SKM-1 treated with dmso at 0.1 percent for 144 hours (cell line): ENCODE measurements around the gene RNF217.
"Not testable (repeated sequence)": the region's sequence is repeated elsewhere in the genome, so short reads cannot be mapped to it uniquely, and the experiment has no call there.

Experiments
- DNase-seq: peaks from one replicate; lab custom pipeline; 2025; ENCODE audit not compliant: unreplicated experiment; lab: John Stamatoyannopoulos, UW

Gene RNF217

DNA sequence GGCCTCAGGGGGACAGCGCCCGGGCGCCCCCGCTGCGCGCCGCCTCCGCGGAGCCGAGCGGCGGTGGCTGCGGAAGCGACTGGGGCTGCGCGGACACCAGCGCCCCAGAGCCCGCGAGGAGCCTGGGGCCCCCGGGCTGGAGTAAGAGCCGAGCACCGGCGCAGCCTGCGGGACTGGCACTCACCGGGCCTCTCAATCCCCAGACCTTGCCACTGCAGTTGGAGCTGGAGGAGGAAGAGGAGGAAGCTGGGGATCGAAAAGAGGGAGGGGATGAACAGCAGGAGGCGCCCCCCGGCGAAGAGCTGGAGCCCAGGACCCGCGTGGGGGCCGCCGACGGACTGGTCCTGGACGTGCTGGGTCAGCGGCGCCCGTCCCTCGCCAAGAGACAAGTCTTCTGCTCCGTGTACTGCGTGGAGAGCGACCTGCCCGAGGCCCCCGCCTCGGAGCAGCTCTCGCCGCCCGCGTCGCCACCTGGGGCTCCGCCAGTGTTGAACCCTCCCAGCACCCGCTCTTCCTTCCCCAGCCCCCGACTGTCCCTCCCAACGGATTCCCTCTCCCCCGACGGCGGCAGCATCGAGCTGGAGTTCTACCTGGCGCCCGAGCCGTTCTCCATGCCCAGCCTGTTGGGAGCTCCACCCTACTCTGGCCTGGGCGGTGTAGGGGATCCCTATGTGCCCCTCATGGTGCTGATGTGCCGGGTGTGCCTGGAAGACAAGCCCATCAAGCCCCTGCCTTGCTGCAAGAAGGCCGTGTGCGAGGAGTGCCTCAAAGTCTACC lies 590 bp downstream of the RNF217 start:
- peak; percentile 5 for DNase-seq

DNA sequence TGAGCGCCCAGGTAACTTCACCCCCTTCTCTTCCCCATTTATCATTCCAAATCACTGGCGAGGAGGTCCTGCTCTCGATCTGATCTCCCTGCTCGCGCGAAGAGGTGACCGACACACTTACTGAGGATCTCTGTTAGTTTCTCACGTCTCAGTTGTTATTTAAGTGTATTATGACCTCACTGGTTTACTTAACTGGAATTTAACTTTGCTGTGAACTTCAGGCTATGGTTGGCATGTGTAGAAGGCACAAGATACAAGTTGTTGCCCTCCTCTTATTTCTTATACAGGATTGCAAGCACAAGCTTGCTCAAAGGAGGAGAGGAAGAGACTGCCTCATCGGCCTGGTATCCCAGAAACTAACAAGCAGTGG lies 1.2 kb downstream of the RNF217 start:
- no peak for DNase-seq

DNA sequence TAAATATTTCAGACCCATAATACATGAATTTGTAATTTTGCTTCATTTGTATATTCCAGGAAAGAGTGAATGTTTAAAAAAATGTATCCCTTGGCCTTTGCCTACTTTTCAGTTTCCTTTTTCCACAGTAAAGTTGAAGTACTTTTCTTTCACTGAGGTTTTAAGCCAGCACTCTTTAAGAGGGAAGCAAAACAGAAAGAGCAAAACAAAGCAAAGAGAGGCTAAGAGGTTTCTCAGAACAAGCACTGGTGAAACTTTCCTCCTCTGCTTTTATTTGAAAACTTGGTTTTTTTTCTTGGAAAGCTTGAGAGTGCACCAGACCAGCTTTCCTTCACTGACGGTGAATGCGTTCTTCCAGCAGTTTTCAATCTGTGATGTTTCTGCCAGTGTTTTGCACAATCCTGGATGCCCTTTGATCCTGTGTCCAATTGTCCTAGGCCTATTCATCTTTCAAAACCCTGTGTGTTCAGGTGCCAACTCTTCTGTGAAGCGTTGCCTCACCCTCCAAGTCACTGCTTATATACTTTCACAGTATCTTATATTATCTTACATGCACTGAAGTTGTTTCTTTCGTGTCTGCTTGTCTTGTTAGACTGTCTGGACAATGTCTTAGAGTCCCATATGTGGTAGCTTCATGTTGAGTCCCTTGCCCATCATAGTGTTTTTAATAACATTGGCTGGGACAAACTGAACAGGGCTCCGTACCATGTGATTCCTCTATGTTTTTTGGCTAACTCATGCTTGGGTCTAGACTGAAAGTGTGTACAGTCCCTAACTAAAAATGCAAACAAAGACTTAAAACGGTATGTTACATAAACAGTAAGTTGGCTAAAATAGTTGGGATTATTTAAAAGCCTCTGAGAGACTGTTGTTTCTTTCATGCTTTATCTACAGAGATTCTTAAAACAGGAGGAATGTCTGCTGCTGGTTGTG lies 1.9 kb downstream of the RNF217 start:
- peak; percentile 21 for DNase-seq

DNA sequence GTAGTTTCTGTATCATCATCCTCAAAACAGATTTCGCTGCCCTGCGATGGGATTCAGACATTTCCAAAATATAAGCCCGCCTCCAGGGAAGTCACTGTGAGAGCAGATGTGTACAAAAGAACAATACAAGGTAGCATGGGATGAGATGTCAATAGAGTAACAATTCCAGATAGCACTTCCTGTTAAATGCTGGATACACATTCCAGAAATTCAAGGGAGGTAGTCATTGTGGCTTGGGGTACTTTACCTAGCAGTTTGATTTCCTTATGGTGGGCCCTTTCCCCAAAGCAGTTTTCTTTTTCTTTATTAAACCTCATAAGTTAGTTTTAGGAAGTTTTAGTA lies 2.5 kb downstream of the RNF217 start:
- no peak for DNase-seq

DNA sequence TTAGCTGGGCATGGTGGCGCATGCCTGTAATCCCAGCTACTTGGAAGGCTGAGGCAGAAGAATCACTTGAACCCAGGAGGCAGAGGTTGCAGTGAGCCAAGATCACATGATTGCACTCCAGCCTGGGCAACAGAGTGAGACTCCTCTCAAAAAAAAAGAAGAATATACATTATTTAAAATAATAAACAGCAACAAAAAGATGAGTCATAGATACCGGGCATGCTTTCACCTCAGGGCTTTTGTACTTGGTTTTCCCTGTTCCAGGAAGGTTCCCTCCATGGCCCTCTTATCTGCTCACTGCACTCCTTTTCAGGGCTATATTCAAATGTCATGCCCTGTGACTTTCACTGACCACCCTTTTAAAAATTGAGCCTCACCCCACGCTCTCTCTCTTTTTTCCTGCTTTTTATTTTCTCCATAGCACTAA lies 3.2 kb downstream of the RNF217 start:
- not testable (repeated sequence) for DNase-seq

DNA sequence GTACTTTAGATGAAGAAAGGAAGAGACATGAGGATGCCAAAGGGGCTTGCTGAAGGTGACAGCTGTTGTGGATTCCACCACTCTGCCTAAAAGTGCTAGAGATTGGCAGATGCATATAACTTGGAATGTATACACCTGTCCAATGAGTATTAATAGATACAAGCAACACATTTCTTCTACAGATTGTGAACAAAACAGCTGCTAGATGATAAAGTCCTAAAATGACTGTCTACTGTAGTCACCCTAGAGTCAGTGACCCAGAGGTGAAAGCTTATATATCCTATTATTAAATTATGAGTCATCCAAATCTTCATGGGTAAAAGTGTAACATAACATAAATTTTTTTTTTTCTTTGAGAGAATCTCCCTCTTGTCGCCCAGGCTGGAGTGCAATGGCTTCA lies 5.2 kb downstream of the RNF217 start:
- no peak for DNase-seq

DNA sequence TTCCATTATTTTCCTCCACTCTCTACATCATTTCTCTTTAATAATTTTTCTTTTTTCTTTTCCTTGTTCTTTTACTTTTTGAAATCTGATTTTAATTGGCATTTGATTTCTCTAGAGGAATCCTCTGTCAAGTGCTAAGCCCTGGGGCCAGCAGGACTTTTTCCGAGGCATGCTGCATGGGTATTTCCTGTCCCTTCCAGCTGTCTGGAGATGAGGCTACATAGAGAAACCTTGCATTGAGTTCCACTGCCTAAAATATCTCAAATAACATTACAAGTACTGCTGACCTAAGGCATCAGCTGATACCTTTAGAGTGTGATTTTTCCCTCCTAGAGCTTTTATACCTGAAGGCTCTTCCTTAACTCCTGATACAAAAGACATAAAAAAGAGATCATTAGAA lies 6.2 kb downstream of the RNF217 start:
- DNase-seq: no peak

DNA sequence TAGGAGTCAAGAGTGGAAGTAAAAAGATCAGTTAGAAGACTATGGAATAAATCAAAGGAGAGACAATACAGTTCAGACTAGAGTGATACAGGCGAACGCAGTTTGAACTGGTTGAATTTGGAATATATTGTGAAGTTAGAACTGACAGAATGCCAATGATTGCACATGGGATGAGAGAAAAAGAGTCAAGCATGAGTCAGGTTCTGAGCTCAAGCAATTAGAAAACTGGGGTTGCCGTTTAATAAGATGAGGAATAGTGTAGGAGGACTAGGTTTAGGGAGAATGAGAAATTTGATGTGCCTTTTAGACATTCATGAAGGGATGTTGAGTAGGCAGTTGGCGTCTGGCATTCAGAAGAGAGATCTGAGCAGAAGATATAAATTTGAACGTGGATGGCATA lies 8.0 kb downstream of the RNF217 start:
- DNase-seq: no peak

DNA sequence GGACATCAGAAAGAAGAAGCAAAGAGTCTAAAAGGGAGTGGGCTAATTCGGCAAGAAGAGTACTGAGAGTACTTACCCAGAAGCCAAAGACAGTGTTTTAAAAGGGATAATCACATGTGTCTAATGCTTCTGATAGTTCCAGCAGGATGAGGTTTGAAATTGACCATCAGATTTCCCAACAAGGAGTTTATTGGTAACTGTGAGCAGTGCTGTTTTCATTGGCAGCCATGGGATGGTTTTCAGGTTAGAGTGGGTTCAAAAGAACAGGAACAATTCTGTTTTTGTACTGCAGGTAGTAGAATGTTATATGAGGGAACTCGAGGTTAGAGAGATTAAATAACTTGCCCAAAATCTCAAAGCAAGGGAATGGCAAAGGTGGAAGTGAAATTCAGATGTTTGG lies 8.5 kb downstream of the RNF217 start:
- DNase-seq: no peak

DNA sequence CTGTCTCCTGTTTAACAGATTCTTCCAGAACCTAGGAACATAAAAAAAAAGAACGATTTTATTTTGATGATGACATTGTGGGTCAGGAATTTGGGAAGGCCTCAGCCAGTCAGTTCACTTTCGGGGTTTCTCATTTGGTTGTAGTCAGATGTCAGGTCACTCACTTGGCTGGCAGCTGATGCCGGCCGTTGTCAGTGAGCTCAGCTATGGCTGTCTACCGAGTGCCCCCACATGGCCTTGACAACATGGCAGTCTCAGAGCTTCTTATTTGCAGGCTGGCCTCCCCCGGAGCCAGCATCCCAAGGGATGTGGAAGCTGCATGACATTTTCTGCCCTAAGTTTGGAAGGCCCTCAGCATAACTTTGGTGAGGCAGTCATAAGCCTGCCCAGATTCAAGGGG lies 11.5 kb downstream of the RNF217 start:
- DNase-seq: no peak

DNA sequence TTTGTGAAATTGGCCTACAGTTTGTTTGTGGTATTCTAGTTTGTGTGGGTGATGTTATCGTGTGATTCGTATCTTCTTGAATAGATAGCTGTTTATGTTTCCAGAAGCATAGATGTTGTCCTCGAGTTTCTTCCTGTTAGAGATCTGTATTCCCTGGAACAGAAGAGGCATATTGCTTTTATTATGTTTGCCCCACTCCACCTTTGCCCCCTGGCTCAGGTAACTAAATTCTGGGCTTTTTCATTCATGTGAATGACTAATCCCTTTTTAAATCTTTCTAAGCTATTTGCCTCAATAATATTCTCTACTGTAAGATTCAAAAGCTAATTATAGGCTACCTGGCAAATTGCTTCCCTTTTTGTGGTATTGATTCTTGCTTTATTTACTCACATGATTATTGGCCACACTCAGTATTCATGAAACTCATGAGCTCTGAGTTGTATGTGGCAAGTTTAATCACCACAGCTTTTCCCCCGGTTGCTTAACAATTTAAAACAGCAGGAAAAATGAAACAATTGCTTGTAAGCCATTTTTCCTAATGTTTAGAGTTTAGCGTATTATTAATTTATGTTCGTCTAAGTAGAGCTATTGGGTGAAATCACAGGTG lies 12.6 kb downstream of the RNF217 start:
- no peak for DNase-seq

DNA sequence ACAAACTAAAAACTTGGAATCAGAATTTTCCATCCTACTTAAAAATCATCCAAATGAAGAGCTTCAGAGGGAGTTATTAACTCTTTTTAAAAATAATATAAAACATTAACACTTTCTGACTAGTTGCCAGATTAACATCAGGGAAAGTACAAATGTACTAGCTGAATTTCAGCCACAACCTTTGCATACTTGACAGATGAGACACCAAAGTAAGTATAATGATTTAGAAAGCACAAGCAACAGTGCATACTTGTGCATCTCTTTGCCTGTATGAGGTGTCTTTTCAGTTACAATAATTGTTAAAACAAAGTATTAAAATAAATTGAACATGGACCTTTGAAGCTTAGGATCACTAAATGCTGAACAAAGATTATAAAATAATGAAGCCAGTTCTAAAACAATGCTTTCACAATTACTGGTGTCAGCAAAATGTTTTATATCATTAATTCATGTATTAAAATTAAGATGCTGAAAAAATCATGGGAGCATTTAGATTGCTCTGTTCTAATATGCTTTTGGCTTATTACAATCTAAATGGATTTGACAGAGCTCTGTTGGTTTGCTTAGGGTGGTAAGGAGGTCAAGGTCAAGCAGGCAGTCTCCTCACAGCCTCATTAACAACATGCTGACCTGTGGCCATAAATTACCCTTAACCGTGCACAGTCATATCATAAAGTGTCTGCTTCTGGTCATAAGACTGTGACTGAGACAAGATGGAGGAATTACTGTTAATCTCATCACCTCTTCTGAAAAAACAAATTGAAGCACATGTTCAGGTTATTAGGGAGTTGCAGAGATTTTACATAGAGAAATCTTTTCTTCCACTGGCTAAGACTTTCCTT lies 15.1 kb downstream of the RNF217 start:
- DNase-seq: no peak

DNA sequence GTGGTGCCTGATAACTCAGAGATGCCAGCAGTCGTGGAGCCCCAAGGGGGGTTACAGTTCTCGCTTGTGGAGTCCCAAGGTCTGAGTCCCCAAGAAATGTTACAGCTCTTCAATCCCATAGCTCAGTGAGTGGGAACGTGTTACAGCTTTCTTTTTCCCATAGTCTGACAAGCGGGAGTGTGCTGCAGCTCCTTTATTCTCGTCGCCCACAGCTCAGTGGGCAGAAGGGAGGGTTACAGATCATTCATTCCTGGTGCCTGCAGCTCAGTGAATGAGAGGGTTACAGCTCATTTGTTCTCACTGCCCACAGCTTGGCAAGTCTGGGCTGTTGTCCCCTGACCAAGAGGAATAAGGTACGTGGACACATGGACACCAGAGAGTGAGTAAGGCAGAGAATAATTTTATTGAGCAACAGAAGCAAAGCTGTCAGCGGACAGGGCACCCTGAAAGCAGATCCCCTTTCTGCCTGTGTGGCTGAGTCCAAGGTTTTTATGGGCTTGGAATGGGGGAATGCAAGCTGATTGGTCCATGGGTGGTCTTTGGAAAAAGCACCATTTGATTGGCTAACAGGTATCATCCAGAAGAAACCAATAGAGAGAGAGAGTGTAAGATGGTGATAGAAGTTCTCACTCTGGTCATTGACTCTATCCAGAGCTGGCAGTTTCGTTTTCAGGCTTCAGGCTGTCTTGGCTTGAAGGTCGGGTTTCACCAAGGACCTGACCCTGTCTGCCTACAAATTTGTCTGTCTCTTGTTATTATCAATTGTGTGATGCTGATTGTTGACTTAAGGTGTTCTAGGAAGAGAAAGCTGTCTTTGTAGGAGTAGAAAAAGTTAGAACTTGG lies 16.4 kb downstream of the RNF217 start:
- no peak for DNase-seq

DNA sequence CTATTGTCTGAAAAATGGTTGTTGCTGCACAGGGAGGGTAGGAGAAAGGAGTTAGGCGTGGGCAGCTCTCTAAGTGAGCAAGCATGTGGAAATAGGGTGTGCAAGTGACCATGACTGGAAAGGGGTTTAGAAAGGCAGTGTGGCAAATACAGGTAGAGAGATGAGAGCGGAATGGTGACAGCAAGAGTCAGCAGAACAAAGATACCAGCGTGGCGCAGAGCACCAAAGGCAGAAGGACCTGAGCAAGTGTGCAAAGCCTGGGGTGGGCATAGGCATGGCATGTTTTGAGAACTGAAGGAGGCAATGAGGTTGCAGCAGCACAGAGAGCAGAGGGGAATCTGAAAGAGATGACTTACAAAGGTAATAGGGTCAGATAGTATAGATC lies 17.0 kb downstream of the RNF217 start:
- DNase-seq: no peak

DNA sequence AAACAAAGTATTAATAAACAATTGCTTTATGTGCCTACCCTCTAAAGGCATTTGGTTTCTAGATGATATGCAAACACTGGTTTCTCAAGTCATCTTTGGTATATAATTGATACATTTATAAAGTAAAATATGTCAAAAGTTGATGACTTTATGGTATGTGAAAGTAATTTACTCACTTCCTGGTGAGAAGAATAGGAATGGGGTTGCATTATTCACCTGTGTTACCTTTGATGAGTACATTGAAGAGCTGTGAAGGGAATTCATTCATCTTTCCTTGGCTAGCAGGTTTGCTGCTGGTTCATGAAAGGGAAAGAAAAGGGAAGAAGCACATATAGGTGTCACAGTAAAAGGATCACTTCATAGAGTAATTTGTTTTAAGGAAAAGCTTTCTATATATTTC lies 20.4 kb downstream of the RNF217 start:
- no peak for DNase-seq

DNA sequence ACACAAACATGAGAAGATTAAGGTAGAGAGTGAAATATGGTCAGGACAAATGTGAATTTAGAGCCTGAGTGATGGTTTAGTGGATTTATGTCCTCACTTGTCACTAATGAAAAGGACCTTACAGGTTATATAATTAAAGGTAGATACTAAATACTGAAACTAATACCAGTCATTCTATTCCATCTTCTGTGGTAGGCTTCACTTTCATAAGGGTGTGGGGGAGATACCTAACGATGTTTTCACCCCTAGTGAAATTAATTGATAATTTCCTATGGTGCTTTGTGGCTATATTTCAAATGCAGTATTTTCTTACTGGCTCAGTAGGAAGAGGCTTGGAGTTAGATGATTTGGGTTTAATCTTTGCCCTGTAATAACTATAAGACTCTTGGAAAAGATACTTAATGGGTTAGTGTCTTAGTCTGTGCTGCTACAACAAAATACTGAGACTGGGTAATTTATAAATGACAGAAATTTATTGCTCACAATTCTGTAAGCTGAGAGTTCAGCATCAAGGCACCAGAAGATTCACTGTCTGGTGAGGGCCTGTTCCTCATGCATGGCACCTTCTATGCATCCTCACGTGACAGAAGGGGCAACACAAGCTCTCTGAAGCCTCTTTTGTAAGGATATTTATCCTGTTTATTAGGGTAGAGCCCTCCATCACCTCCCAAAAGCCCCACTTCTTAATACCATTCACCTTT lies 21.3 kb downstream of the RNF217 start:
- DNase-seq: no peak

DNA sequence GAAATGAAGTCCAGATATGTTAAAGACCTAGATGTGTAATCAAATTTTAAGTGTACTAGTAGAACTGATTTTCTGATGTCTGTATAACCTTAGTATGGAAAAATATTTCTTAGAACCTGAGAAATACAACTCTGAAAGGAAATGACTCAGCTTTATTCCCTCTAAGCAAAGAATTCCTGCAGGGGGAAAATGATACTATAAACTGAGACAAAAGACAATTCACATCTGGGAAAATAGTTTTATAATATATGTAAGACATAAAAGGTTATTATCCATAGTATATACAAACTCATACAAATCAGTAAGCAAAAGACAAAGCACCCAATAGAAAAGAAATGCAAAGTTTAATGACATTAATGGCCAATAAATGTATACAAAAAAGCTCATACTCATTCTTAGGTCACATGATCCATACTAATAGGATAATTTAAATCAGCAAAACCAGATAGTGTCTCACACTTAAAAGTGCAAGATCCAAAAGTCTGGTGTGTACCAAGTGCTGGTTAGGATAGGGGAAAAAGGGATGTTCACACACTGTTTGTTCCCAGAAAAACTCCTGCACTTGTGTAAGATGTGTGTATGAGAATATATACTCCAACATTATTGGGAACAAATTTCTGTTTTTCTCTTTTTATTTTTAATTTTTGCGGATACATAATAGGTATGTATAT lies 22.6 kb downstream of the RNF217 start:
- DNase-seq: no peak

DNA sequence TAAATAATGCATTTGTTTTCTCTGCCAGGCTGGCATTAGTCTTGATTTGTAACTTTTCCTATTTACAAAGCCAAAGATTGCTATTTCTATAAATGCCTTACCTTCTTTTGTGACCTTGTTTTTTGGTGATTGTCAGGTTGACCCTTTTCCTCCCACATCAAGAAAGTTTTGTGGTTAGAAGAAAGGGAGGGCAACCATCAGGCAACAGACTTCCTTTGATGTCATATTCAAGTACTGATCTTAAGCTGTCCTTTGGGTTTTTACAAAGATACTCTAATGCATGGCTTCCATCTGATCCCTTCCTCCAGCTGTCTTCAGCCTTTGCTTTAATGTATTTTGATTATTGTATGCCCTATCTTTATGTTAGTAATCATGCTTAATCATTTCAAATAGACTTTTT lies 23.9 kb downstream of the RNF217 start:
- no peak for DNase-seq

DNA sequence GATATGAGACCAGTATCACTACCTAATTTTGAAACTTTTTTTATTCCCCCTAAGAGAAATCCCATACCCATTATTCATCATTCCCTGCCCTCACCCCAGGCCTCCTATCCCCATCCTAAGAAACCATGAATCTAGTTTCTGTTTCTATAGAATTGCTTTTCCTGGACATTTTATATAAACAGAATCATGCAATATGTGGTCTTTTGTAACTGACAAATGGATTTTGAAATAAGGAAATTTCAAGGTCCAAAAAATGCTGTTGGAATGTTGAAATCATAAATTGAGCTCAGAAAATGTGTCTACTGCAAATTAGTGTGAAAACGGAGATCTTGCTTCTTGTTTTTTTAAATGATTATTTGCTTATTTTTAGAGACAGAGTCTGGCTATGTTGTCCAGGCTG lies 25.1 kb downstream of the RNF217 start:
- no peak for DNase-seq
